K562 (cell line): Measurements from ENCODE around the gene SEMA5A. TPM values are rescaled to one million over a fixed set of nuclear protein-coding genes. Genes with fewer than 3 reads are reported as not detected.

ENCODE experiments used
- ATAC-seq: fragments of 200-7000 bp; cut with Tn5 transposase; 3 replicates; pipeline ENCODE4 v1.9.1; 2020; ENCODE audit warnings: moderate library complexity
- BruUV-seq: library from RNA; stranded (reverse); fragments of 400-500 nt; replicated peaks from 2 replicates; lab custom pipeline; 2021; lab: Mats Ljungman, UMichigan
- CTCF ChIA-PET: fragments of 300-600 bp; formaldehyde crosslinking; extraction: SDS; loops from one replicate; lab custom pipeline; 2021; ENCODE audit warnings: low intra/inter-chr PET ratio; lab: Yijun Ruan, JAX
- POLR2A ChIA-PET: fragments of 300-600, 350-650 bp; sonication (Branson Sonifier 250); formaldehyde crosslinking; extraction: SDS; loops from one replicate; lab custom pipeline; 2021; ENCODE audit warnings: antibody characterized with exemption, inconsistent platforms; lab: Yijun Ruan, JAX
- DNase-seq, 4 experiments: peaks; one replicate each; pipeline versions ENCODE4 v3.0.0 to v3.0.0-alpha.2; 2011 to 2018; ENCODE audit warnings: low spot score in 3 of 4, mixed read lengths in 3 of 4; ENCODE audit errors: extremely low read depth in 1 of 4
- FAIRE-seq: peaks from 2 replicates; lab custom pipeline; 2011; peaks lifted over from hg19 to GRCh38; lab: Jason Lieb, UNC
- H2AFZ ChIP-seq: 2 replicates; pipeline ENCODE4 v1.6.0; 2011; ENCODE audit warnings: low read depth, low read length, control low read depth, inconsistent platforms
- H3K27ac ChIP-seq: fragments of 200-600 bp; 3 replicates; pipeline ENCODE4 v1.8.0; 2011; ENCODE audit warnings: low read depth, mild to moderate bottlenecking, control low read depth, inconsistent platforms, low read length, moderate library complexity, mixed read lengths; ENCODE audit errors: extremely low read depth
- H3K27me3 ChIP-seq, 2 experiments: fragments of 300-600 bp in 1 of 2; 2 replicates in 1 of 2; 3 replicates in 1 of 2; pipeline versions ENCODE4 v1.6.0 to v1.8.0; 2011; ENCODE audit warnings: inconsistent platforms in 2 of 2, low read length in 2 of 2, mild to moderate bottlenecking in 1 of 2, mixed read lengths in 1 of 2, moderate library complexity in 1 of 2; ENCODE audit not compliant: control insufficient read depth in 2 of 2, insufficient read depth in 2 of 2
- H3K36me3 ChIP-seq: fragments of 300-600 bp; 3 replicates; pipeline ENCODE4 v1.8.0; 2011; ENCODE audit warnings: mild to moderate bottlenecking, low read length, inconsistent platforms; ENCODE audit not compliant: control insufficient read depth, insufficient read depth
- H3K4me1 ChIP-seq, 2 experiments: fragments of 200-600 bp in 1 of 2; replicated peaks in 1 of 2; 2 replicates in 1 of 2; 3 replicates in 1 of 2; pipeline versions ENCODE4 v1.5.1 to v1.8.0; 2011; ENCODE audit warnings: inconsistent platforms in 2 of 2, low read length in 2 of 2, mild to moderate bottlenecking in 1 of 2, mixed read lengths in 1 of 2, moderate library complexity in 1 of 2; ENCODE audit not compliant: control insufficient read depth in 2 of 2, insufficient read depth in 2 of 2
- H3K4me2 ChIP-seq: 2 replicates; pipeline ENCODE4 v1.6.1; 2011; ENCODE audit warnings: low read length, control low read depth, inconsistent platforms, mixed read lengths; ENCODE audit not compliant: insufficient read depth
- H3K4me3 ChIP-seq: fragments of 200-600 bp; sonication (generic), shearing (Covaris generic); 2 replicates; pipeline ENCODE4 v1.5.1; 2016; ENCODE audit warnings: control low read depth, inconsistent platforms
- H3K79me2 ChIP-seq: fragments of 200-600 bp; 3 replicates; pipeline ENCODE4 v1.8.0; 2011; ENCODE audit warnings: low read length, inconsistent platforms; ENCODE audit not compliant: control insufficient read depth, insufficient read depth
- H3K9ac ChIP-seq, 2 experiments: 2 replicates each; pipeline versions ENCODE4 v1.6.0 to v1.6.1; 2011; ENCODE audit warnings: low read depth in 2 of 2, low read length in 2 of 2, control low read depth in 1 of 2, inconsistent platforms in 1 of 2, mild to moderate bottlenecking in 1 of 2, mixed read lengths in 1 of 2; ENCODE audit not compliant: insufficient read depth in 1 of 2
- H3K9me1 ChIP-seq: one replicate; pipeline ENCODE4 v1.6.0; 2011; ENCODE audit warnings: inconsistent platforms, mild to moderate bottlenecking, low read length, moderate library complexity; ENCODE audit not compliant: control insufficient read depth, insufficient read depth
- H3K9me3 ChIP-seq: replicated peaks from 2 replicates; pipeline ENCODE4 v1.5.1; 2011; ENCODE audit warnings: low read depth, low read length, inconsistent platforms; ENCODE audit not compliant: control insufficient read depth, insufficient read depth
- H4K20me1 ChIP-seq: replicated peaks from 2 replicates; pipeline ENCODE4 v1.6.1; 2011; ENCODE audit warnings: low read length, inconsistent platforms, mixed read lengths; ENCODE audit not compliant: control insufficient read depth, insufficient read depth
- CHCHD3 ChIP-seq: fragments of 250-450 bp; sonication (Bioruptor Pico); IDR thresholded peaks from 2 replicates; pipeline ENCODE4 v2.1.2; 2022; ENCODE audit warnings: mild to moderate bottlenecking
- DNMT1 ChIP-seq: fragments of 450-650 bp; IDR thresholded peaks from 2 replicates; pipeline ENCODE4 v1.6.1; 2016; ENCODE audit warnings: antibody characterized with exemption, mild to moderate bottlenecking
- GATAD2A ChIP-seq: fragments of 450-650 bp; IDR thresholded peaks from 2 replicates; pipeline ENCODE4 v1.6.1; 2017
- GATAD2B ChIP-seq: fragments of 450-650 bp; IDR thresholded peaks from 2 replicates; pipeline ENCODE4 v1.6.1; 2017; ENCODE audit warnings: mild to moderate bottlenecking, borderline replicate concordance
- NR2C1 ChIP-seq, 2 experiments: fragments of 450-650 bp; IDR thresholded peaks; 2 replicates each; pipeline ENCODE4 v1.6.1; 2017; ENCODE audit warnings: mild to moderate bottlenecking in 2 of 2, antibody characterized with exemption in 1 of 2, inconsistent platforms in 1 of 2, missing compliant biosample characterization in 1 of 2, missing genetic modification characterization in 1 of 2
- SOX6 ChIP-seq: fragments of 450-650 bp; IDR thresholded peaks from 2 replicates; pipeline ENCODE4 v1.6.1; 2014; ENCODE audit warnings: mild to moderate bottlenecking
- ZFP36 ChIP-seq: fragments of 150-350 bp; IDR thresholded peaks from 2 replicates; pipeline ENCODE4 v1.6.1; 2018; ENCODE audit warnings: low read length, low read depth; ENCODE audit not compliant: partially characterized antibody
- WGBS: fragments of 100-300 bp; shearing (Covaris generic); methylation state at CpG from one replicate; pipeline ENCODE4 v1.1.6; 2016; ENCODE audit warnings: low coverage, mixed read lengths; ENCODE audit not compliant: insufficient coverage; ENCODE audit errors: missing lambda C conversion rate; 5-methylcytosine and 5-hydroxymethylcytosine counted together
- in situ Hi-C: fragments of 300-500 bp; cut with MboI; formaldehyde crosslinking; loops from 4 replicates; pipeline ENCODE4 v1.15.0; 2018; ENCODE audit warnings: inconsistent platforms, mixed read lengths
- intact Hi-C: fragments of 100-400 bp; cut with micrococcal nuclease; formaldehyde crosslinking; loops from 2 replicates; pipeline ENCODE4 v1.14.2; 2022
- polyA plus RNA-seq, 8 experiments: library from polyadenylated mRNA; depleted of rRNA in 4 of 8; stranded (reverse) in 5 of 8; unstranded in 3 of 8; fragments of >200 nt; fragmentation: Nextera tagmentation in 2 of 8; fragmentation: Illumina TruSeq in 1 of 8; extraction: Ambion mirVana in 2 of 8; extraction: Trizol in 1 of 8; gene quantifications; 2 replicates each; pipeline versions ENCODE4 v1.2.1 to v1.2.3, GENCODE V29; 2011 to 2014; ENCODE audit warnings: inconsistent platforms in 1 of 8, missing spikeins in 1 of 8
- total RNA-seq, 7 experiments: library from RNA; depleted of rRNA in 6 of 7; stranded (reverse); fragments of >200 nt in 6 of 7; fragmentation: Illumina TruSeq in 2 of 7; extraction: Trizol in 2 of 7; gene quantifications; 2 replicates each; pipeline versions ENCODE4 v1.2.1 to v1.2.3, GENCODE V29; 2011 to 2021; ENCODE audit warnings: low replicate concordance in 1 of 7
- TF ChIP-seq, protein P1 (sequence below): fragments of 200-800 bp; sonication (Bioruptor generic); IDR thresholded peaks from 2 replicates; pipeline ENCODE4 v1.6.1; 2017; ENCODE audit warnings: missing genetic modification characterization, missing compliant biosample characterization
- TF ChIP-seq, protein P2 (sequence below): sonication (generic); formaldehyde crosslinking; IDR thresholded peaks from 2 replicates; pipeline ENCODE4 v1.8.0; 2023; ENCODE audit warnings: mild to moderate bottlenecking, missing genetic modification reagents
- TF ChIP-seq, protein P3 (sequence below): fragments of 450-650 bp; IDR thresholded peaks from 2 replicates; pipeline ENCODE4 v1.6.1; 2016; ENCODE audit warnings: missing biosample characterization, missing genetic modification characterization
- TF ChIP-seq, protein P4 (sequence below): sonication (generic); formaldehyde crosslinking; IDR thresholded peaks from 2 replicates; pipeline ENCODE4 v1.8.0; 2022; ENCODE audit warnings: missing genetic modification reagents, mild to moderate bottlenecking, borderline replicate concordance

SEMA5A gene
- total and polyA plus RNA-seq, 9 of the 15 experiments (the other 6 are each of a cell fraction or from before 2014, with no cell fraction given), result 0.02 TPM; not detected in 8

DNA sequence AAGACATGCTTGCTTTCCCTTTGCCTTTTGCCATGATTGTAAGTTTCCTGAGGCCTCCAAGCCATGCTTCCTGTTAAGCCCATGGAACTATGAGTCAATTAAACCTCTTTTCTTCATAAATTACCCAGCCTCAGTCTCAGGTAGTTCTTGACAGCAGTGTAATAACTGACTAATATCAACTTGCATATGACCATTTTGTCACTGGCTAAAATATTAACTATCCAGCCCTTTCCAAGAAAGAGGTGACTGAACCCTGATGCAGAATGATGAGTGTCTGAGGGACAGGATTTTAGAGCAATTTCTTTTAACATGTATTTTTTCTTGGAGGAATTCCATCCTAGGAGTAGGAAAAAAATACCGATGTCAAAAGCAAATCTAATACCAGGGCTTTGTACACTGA is 266.1 kb downstream of the SEMA5A start:
- no peak for ATAC-seq
- no peak for DNase-seq
- Histone ChIP-seq H3K9ac (no peak overlapping the region), H3K9me3 (no peaks in the 10 kb centered on the region), H3K4me1 (no peaks in the 10 kb centered on the region), H3K79me2 (no peaks in the 10 kb centered on the region), H2AFZ (no peak overlapping the region), H3K27ac (no peak overlapping the region), H3K4me3 (no peak overlapping the region), H3K36me3 (no peaks in the 10 kb centered on the region), H3K9me1 (no peaks in the 10 kb centered on the region), H3K4me2 (no peak overlapping the region), H3K27me3 (no peaks in the 10 kb centered on the region), H4K20me1 (no peaks in the 10 kb centered on the region)
- WGBS, result 0% methylated on average over 1 of the region's 1 CpG
- no TSS peak for BruUV-seq
- intact Hi-C loops (no loop called here), in situ Hi-C loops (no loop called here)
- ChIA-PET CTCF (no interaction called here), POLR2A (no interaction called here)
- no peak for FAIRE-seq
- TF ChIP-seq, protein P1, sequence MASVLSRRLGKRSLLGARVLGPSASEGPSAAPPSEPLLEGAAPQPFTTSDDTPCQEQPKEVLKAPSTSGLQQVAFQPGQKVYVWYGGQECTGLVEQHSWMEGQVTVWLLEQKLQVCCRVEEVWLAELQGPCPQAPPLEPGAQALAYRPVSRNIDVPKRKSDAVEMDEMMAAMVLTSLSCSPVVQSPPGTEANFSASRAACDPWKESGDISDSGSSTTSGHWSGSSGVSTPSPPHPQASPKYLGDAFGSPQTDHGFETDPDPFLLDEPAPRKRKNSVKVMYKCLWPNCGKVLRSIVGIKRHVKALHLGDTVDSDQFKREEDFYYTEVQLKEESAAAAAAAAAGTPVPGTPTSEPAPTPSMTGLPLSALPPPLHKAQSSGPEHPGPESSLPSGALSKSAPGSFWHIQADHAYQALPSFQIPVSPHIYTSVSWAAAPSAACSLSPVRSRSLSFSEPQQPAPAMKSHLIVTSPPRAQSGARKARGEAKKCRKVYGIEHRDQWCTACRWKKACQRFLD (CRISPR knock-in tag), result no peak
- TF ChIP-seq, protein P2, sequence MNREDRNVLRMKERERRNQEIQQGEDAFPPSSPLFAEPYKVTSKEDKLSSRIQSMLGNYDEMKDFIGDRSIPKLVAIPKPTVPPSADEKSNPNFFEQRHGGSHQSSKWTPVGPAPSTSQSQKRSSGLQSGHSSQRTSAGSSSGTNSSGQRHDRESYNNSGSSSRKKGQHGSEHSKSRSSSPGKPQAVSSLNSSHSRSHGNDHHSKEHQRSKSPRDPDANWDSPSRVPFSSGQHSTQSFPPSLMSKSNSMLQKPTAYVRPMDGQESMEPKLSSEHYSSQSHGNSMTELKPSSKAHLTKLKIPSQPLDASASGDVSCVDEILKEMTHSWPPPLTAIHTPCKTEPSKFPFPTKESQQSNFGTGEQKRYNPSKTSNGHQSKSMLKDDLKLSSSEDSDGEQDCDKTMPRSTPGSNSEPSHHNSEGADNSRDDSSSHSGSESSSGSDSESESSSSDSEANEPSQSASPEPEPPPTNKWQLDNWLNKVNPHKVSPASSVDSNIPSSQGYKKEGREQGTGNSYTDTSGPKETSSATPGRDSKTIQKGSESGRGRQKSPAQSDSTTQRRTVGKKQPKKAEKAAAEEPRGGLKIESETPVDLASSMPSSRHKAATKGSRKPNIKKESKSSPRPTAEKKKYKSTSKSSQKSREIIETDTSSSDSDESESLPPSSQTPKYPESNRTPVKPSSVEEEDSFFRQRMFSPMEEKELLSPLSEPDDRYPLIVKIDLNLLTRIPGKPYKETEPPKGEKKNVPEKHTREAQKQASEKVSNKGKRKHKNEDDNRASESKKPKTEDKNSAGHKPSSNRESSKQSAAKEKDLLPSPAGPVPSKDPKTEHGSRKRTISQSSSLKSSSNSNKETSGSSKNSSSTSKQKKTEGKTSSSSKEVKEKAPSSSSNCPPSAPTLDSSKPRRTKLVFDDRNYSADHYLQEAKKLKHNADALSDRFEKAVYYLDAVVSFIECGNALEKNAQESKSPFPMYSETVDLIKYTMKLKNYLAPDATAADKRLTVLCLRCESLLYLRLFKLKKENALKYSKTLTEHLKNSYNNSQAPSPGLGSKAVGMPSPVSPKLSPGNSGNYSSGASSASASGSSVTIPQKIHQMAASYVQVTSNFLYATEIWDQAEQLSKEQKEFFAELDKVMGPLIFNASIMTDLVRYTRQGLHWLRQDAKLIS (CRISPR knock-in tag), result no peak
- no peak for TF ChIP-seq GATAD2B
- TF ChIP-seq ZFP36, result no peak
- TF ChIP-seq GATAD2A, result no peak
- TF ChIP-seq, protein P3, sequence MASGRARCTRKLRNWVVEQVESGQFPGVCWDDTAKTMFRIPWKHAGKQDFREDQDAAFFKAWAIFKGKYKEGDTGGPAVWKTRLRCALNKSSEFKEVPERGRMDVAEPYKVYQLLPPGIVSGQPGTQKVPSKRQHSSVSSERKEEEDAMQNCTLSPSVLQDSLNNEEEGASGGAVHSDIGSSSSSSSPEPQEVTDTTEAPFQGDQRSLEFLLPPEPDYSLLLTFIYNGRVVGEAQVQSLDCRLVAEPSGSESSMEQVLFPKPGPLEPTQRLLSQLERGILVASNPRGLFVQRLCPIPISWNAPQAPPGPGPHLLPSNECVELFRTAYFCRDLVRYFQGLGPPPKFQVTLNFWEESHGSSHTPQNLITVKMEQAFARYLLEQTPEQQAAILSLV, result no peak
- no peak for TF ChIP-seq DNMT1
- TF ChIP-seq, protein P4, sequence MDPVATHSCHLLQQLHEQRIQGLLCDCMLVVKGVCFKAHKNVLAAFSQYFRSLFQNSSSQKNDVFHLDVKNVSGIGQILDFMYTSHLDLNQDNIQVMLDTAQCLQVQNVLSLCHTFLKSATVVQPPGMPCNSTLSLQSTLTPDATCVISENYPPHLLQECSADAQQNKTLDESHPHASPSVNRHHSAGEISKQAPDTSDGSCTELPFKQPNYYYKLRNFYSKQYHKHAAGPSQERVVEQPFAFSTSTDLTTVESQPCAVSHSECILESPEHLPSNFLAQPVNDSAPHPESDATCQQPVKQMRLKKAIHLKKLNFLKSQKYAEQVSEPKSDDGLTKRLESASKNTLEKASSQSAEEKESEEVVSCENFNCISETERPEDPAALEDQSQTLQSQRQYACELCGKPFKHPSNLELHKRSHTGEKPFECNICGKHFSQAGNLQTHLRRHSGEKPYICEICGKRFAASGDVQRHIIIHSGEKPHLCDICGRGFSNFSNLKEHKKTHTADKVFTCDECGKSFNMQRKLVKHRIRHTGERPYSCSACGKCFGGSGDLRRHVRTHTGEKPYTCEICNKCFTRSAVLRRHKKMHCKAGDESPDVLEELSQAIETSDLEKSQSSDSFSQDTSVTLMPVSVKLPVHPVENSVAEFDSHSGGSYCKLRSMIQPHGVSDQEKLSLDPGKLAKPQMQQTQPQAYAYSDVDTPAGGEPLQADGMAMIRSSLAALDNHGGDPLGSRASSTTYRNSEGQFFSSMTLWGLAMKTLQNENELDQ (CRISPR knock-in tag), result no peak
- no peak for TF ChIP-seq NR2C1 (IDR thresholded peaks at IDR 0.05)
- TF ChIP-seq NR2C1 (tag; IDR thresholded peaks at IDR 0.05), result no peak
- no peak for TF ChIP-seq CHCHD3 (CRISPR knock-in tag)
- TF ChIP-seq SOX6, result no peak
